Adrenal gland (tissue), 5 donors: ENCODE measurements around the gene MEIOB.

Experiments
- POLR2A ChIP-seq, 2 donors: fragments of 450-650 bp; IDR thresholded peaks; one replicate each; pipeline ENCODE4 v1.6.1; 2017; ENCODE audit warnings: antibody characterized with exemption in 2 of 2, mild to moderate bottlenecking in 2 of 2, moderate library complexity in 1 of 2
- TF ChIP-seq, protein P1 (sequence below), 6 experiments: fragments of 450-650 bp in 4 of 6; fragments of 200-600 bp in 2 of 6; sonication (generic) in 1 of 6; IDR thresholded peaks; 1 replicate in 5 of 6; 2 replicates in 1 of 6; pipeline versions ENCODE4 v1.5.1 to v1.8.0; 2016 to 2021; ENCODE audit warnings: antibody characterized with exemption in 6 of 6, mild to moderate bottlenecking in 2 of 6, moderate library complexity in 1 of 6
- donor health status: DM: no; HTN: no; CAD: no.

DNA sequence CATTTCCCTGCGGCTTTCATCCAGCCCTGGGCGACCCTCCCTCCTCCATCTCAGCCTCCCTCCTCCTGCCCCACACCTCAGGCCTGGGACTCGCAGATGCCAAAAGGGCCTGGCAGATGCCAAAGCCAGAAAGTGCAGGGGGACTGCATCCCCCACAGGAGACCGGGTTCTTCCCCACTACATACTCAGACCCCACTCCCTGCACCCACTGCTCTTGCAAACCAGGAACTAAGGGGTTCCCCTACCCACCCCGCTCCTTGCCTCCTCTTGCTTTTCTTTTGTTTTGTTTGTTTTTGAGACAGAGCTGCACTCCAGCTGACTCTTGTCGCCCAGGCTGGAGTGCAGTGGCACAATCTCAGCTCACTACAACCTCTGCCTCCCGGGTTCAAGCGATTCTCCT is 43.0 kb upstream of the MEIOB start:
- TF ChIP-seq, protein P1, sequence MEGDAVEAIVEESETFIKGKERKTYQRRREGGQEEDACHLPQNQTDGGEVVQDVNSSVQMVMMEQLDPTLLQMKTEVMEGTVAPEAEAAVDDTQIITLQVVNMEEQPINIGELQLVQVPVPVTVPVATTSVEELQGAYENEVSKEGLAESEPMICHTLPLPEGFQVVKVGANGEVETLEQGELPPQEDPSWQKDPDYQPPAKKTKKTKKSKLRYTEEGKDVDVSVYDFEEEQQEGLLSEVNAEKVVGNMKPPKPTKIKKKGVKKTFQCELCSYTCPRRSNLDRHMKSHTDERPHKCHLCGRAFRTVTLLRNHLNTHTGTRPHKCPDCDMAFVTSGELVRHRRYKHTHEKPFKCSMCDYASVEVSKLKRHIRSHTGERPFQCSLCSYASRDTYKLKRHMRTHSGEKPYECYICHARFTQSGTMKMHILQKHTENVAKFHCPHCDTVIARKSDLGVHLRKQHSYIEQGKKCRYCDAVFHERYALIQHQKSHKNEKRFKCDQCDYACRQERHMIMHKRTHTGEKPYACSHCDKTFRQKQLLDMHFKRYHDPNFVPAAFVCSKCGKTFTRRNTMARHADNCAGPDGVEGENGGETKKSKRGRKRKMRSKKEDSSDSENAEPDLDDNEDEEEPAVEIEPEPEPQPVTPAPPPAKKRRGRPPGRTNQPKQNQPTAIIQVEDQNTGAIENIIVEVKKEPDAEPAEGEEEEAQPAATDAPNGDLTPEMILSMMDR (IDR thresholded peaks at IDR 0.05) = no peak
- no peak for TF ChIP-seq POLR2A (IDR thresholded peaks at IDR 0.05)
